Fibroblast of skin of abdomen (primary cell): ENCODE measurements around the gene GARNL3.

Experiments used
- DNase-seq: peaks from one replicate; pipeline ENCODE4 v3.0.0-alpha.2; 2013

GARNL3 gene

DNA sequence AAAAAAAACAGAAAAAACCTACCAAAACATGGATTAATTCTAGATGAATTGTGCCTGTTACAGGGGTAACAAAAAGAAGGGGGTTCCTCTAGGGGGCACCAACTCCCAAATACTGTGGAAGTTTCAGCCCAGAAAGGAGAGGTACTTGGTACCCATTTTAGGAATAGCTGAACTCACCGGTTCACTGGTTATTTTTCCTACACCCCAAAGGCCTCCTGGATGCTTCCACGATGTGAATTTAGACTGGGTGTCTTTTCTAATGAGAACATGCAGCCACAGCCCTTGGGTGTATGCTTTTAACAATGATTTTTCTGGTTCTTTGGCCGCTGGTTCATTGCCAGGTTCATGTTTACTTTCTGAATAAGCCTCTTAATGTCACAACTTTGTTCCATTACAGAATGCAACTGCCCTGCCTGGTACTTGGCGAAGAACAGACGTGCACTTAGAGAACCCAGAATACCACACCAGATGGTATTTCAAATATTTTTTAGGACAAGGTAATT lies 46.7 kb downstream of the GARNL3 start:
- DNase-seq = peak; percentile 3

DNA sequence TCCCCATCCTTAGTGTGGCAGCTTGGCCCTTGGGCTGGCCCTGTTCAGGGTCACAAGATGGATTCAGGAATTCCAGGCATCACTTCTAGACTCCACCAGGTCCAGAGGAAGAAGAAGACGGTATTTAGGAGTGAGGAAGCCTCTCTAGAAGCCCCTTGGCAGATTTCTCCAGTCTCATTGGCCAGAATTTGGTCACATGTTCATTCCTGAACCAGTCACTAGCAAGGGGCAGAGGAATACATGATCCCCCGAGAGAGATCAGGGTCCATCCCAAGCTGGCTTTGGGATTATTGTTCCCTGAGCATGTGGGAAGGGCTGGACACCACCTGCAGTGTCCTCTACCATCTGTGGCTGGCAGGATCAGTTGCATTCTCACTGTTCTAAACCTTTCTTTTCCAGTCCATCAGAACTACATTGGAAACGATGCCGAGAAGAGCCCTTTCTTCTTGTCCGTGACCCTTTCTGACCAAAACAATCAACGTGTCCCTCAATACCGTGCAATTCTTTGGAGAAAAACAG lies 48.5 kb downstream of the GARNL3 start:
- DNase-seq = no peak

DNA sequence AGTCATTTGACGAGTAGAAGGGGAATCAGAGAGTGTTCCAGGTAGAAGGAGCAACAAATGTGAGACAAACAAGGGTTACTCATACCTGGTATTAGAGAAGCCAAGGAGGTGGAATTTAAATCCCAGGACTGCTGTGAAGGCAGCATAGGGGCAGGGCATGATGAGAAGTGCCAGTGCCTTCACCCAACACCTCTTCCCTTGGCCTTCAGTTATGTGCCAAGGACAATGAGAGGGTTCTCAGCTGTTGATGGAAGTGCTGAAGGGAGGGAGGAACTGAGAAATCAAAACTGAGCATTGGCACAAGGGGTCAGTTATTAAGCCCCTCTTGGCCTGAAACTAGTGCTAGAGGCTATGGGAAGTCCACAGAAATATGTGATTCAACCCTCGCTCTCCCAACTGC lies 50.3 kb downstream of the GARNL3 start:
- DNase-seq = no peak

DNA sequence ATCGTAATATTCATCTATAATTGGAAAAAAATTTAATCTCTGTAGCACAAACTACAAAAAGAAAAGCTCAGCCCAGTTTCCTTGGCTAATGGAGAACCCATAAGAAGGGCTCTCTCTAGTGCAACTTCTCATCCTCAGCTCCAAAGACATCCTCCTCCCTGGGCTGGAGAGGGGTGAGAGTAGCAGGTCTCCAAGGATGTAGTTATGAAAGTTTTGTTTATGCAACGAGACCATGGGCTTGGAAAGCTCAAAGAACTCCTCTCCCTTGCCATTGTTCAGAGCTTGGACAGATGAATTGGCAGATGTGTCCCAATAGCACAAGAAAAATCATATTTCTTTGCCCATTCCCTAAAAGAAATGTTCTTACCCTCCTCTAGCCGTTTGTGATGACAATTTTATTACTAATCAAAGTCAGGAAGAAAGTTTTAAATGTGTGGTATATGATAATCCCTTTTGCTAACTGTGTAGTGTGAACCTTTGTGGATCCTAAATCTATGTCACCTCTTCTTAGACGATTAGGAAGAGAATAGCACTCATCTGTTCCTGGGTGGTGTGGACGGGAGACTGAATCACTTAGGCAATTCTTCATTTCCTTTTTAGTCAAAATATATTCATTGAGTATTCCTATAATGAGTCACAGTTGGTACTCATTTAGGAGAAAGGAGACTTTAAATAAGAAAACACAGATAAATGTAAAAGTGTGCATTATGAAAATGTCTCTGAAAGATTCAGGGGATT lies 52.2 kb downstream of the GARNL3 start:
- peak; percentile 34 for DNase-seq

DNA sequence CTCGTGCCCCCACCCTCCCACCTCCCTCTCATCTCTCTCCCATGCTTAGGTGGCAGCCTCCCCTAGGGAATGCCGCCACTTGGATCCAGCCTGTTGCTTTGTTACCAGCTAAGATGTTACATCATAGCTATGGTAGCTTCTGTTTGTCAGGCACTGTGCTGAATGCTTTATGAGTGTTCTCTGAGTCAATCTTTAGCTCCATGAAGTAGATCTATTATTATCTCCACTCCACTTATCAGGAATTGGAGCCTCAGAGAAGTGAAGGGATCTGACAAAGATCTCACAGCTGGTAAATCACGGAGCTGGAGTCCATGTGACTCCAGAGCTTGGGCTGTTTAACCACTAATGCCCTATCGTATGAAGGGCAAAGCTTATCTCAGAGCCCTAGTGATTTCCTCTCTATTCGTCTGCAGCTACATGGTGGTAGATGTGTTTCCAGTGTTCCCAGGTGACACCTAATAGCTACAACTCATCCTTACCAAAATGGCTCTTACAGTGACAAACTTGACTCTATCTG lies 54.1 kb downstream of the GARNL3 start:
- peak; percentile 57 for DNase-seq

DNA sequence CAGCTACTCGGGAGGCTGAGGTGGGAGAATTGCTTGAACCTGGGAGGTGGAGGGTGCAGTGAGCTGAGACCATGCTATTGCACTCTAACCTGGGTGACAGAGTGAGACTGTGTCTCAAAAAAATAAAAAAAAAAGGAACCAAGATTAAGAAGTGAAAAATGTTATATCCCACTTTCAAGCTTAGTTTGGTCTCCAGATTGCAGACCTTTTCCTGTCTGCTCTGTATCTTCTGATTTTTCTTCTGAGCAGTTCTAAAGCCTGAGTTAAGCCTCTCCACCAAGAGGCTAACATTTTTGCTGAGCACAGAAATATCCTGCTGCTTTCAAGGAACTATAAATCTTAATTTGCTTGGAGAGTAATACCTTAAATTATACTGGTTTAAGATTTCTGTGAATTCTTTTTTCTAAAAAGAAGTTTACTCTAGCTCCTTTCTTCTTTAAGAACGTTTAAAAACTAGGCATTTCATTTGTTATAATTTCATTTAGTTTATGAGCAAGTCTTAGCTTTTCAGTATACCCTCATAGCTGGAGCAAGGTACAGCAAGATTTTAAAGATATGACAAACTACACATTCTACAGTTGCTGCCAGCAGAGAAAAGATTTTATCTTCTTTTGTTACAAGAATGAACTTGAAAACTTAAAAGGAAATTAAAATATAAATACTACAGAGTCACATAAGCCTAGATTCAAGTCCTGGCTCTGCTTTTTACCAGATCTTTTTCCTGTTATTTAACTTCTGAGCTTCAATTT lies 55.0 kb downstream of the GARNL3 start:
- no peak for DNase-seq

DNA sequence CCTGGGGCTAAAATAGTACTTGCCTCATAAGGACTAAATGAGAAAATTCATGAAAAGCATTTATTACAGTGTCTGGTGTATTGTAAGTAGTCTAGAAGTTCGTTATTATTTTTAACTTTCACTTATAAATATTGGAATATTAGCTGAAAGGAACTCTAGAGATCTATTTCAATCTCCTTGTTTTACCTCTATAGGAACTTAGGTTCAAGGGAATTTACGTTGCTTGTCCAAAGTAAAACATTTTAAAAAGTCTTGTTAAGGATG lies 55.5 kb downstream of the GARNL3 start:
- DNase-seq = no peak

DNA sequence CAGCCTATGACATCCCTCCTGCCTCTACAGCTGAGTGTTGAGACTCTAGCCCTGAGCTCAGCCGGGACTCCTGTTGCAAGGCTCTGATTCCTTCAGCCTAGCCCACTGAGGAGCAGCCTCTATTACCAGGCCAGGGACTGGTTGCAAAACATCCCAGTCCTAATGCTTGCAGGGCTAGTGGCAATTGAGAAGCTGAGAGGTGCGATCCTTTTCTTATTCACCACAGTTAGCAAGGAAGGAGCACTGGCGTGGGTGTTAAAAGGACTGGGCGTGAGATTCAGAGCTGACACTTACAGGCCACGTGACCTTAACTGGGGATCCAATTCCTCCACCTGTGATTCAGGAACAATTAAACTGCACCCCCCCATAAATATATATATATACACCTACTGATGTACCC lies 58.8 kb downstream of the GARNL3 start:
- DNase-seq = no peak

DNA sequence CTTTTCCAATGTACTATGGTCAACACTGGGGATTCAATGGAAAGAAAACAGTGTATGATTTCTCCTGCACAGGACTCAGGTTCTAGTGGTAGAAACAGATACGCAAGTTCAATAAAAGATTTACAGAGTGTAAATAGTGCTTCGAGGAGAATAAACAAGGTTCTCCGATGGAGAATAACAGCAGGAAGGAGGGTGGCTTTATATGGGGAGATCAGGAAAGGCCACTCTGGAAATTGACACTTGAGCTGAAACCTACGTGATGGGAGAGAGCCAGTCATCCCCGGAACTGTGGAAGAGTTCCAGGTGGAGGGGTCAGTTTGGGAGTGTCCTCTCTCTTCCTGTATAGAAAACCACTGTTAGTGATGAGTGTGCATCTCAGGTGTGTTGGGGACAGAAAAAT lies 65.9 kb downstream of the GARNL3 start:
- DNase-seq = no peak

DNA sequence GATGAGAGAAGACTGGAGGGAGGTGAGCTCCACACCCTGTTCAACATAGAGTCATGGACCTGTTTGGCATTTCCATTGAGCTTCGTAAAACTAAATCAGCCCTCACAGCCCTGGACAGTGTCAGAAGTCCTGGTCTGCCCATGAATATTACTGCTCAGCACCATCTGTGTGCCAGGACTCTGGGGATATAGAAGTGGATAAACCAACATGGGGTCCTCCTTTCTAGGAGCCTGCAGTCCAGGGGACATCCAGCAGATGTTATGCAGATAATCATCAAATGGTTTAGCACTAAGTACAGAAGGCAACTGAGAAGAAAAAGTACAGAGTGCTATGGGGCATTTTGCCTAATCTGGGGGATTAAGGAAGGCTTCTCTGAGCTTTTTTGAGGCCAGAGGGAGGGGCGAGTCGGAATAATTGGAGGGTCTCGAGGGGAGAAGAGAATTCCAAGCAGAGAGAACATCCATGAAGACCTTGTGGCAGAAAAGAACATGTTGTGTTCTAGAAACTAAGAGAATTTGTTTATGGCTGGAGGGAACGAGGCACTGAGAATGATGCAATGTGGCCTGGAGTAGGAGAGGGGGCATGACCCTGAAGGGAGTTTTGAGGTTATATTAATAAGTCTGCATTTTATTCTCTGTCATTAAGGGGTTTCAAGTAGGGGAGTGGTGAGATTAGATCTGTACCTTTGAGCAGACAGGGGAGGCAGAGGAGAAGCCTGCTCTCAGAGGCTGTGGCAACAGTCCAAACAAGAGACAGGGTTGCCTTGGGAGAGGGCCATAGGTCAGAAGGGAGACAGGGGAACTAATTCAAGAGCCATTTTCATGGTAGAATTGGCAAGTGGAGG lies 68.9 kb downstream of the GARNL3 start:
- DNase-seq = no peak

DNA sequence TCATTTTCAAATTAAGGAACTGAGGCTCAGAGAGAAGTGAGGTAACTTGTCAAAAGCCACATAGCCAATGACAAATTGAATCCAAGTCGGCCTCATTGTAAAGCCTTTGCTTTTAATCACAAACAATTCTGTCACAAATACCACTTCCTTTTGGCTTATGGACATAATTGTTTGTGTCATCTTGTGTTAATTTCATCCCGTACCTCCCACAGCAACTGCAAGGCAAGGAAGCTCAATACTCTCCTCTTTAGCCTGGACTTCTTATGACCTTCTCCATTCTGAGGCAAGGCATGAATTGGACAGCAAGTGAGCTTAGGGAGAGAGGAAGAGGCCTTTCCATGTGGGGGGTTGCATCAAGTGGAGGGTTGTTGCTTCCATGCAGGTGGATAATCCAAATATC lies 70.2 kb downstream of the GARNL3 start:
- DNase-seq = no peak

DNA sequence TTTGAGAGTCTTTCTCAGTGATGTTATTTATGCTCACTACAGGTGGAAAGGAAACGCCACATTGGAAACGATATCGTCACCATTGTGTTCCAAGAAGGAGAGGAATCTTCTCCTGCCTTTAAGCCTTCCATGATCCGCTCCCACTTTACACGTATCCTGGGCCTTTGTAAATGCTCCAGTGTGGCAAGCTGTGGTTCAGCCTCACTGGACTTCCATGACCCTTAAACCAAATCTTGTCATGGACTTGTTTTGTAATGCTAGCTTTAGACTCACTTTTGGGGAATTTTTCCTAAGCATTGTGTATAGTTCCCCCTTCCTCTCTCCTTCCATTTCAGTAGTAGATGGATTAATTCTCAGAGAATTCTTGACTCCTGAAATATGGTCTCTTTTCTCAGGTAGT lies 71.5 kb downstream of the GARNL3 start:
- no peak for DNase-seq

DNA sequence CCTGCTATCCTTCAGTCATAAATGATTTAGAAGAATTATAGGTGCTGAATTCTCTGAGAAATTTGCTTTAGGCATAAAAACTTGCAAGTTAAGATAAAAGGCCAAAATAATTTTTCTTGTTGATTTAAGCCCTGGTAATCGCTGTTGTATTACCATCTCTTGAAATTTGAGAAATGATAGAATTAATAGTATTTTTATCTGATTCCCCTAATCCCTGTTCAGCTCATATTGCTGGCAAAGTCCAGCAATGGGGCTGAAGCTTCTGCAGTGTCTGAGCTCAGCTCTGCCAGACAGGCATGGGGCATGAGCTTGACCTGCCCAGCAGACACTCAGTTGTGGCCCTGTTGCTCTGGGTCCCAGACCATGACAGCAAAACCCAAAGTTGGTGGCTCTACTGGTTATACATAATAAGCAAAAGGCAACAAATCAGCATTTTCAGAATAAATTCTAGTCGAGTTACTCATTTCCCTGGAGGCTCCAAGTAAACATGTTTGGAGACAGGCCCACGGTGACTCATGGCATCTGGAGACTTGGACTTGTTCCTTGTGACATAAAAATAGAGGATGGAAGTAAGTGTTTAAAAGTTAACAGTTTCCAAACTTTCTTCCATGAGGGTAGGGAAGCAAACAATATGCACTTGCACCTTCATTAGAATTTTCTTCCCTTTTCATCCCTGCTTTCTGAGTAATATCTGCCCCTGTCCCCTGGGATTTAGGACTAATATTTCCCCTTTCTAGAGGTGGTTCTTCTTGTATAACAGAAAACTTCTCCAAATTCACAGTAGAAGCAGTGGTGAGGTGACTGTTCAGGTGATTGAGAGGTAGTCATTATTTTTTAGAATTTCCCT lies 72.2 kb downstream of the GARNL3 start:
- DNase-seq = peak; percentile 94

DNA sequence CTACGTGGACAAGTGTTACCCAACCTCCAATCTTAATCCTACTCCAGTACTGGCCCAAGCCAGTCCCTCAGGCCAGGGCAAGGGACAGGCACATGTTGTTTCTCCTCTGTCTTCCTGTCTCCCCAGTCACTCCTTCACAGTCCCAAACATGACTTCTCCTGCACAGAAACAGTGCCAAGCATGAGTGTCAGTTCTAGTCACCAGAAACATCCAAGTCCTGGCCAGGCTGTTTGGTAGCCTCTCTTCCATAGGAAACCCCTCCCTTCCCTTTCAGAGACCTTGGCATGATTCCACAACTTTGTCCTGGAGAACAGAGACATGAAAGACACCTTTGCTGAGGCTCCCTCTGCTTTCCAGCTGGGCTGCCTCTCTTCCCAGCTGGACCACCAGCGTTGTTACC lies 76.1 kb downstream of the GARNL3 start:
- no peak for DNase-seq

DNA sequence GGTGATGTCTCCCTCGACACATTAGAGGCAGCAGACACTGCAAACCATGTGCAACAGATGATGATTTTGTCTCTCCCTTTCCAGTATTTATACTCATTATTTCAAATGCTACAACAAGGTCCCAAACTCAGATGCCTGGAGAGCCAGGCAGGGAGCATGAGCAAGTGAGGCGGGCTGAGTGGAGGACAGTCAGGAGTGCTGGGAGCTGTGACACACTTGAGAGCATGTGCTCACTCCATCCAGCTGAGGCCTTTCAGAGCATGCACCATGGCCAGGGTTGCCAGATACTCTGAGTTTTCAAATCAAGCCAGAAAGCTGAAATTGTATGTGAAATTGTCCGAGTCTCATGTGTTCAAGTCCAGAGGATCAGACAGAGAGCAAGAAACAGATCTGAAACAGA lies 76.6 kb downstream of the GARNL3 start:
- DNase-seq = no peak

DNA sequence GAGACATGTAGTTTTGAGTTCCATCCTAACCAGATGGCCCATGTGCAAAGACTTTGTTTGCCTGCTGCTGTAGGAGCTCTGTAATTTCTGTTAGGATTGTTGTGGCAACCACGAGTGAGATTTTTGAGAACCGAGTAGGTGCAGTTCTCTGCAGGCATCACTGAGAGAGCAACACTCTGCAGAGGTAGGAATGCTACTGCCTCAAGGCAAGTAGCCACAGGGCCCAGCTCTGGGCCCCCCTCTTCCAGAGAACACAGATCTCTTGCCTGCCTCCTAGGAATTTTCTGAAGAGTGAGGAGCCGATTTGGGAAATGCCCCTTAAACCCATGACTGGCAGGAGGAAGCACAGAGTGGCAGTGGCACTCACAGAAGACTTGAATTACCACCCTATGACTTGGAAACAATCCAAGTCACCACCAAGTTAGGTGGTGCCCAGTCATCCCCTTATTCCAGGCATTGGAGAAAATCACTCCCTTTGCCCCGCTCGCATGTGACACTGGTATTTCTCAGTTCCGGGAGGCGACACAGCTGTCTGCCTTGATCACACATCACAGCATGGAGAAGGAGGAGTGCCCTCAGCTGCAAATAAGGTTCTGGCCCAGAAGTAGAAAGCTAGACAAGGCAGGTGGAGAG lies 79.9 kb downstream of the GARNL3 start:
- peak; percentile 41 for DNase-seq

DNA sequence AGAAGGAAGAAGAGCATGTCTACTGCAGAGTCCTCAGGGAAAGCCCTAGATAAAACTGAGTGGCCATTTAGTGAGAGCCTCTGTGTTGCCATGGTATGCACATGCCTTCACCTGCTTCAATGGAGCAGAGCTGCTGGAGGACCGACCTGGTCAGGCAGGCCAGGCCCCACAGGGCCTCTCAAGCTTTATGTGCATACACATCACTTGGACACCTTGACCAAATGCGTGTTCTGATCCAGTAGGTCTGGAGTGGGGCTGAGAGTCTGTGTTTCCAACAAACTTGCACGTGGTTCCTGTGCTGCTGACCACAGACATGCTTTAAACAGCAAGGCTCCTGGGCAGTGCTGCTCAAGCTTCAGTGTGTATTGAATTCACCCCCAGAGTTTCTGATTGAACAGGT lies 81.0 kb downstream of the GARNL3 start:
- DNase-seq = no peak

DNA sequence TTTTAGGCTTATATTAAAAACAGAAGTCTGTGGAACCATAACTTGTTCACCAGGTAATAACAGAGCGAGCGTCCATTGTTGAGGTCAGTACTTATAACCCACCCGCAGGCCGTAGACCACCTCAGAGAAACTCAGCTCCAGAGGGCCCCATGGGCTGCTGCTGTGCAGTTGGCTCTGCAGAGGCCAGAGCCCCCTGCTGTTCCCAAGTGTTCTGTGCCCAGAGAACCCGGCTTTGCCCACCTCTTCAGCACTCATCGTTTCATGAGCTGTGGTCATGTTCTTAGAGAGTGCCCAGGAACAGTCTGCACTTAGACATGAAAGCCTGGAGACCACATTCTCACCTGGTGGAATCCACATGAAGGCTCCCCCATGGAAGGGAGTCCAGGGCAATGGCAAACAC lies 82.0 kb downstream of the GARNL3 start:
- no peak for DNase-seq

DNA sequence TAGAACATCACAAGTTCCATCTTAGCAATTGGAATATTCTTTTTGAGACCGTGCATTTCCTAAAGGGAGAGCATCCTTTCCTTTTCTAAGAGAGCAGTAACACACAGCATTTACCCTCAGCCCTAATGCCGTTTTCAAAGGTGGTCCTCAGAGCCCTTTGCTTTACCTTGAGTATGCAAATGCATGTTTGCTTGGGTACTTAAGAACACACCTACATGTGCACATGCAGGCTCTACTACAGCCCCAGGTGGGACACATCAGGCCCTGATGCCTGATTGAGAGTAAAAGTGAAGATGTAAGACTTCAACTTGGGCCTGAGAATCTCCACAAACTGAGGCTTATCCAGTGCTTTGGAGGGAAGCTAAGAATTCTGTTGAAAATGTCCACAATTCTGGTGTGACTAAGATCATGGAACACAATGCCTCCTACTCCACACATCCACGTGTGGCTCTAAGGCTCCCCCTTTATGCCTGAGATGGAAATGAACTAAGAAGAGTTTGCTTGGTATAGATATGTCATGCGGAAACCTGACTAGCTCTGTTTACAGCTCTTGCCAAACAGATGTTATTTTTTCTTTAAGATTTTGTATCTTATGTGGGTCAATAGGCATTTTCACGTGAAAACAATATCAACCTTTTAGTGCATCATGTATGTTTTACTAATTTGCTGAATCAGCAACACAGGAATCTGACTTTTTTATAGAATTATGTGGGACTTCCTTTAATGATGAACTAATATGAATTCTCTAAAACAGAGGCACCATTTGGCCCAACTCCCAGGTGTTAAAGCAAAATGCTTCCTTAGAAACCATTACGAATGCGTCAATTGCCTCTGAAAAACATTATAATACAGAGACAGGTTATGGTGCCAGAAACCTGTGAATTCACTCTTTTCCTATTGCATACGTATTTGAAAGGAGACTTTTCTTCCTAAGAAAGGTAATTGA lies 83.5 kb downstream of the GARNL3 start:
- peak; percentile 38 for DNase-seq

DNA sequence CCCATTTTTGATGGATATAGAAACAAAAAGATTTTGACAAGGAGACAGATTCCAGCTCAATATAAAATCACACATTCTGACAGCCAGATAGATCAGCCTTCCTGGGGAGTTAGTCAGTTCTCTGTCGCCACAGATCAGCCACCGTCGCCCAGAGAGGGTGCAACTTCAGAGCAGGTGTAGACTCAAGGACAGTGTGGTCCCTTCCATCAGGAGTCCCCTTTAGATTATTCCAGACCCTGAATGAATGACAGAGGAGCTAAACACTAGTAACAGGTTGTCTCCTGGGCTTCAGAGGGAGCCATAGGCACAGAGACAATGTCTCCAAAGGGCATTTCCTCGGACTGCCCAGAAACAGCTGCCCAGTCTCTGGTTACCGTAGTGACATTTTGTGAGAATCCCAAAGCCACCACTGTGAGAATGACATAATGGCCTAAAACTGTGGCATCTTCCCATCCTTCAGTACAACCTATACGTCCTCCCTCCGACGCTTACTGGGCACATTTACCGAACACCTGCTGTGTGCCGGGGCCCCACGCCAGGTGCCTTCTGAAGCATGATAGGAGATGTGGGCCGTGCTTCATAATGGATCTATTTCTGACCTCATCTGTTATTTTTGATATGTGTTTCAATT lies 85.0 kb downstream of the GARNL3 start:
- DNase-seq = no peak
